AG09319 (cell line): ENCODE measurements around the gene SLC26A11.

ENCODE experiments used
- DNase-seq: peaks from one replicate; pipeline ENCODE4 v3.0.0-alpha.2; 2010; ENCODE audit warnings: low read depth; ENCODE audit errors: extremely low read depth
- TF ChIP-seq, protein P1 (sequence below): IDR thresholded peaks from 2 replicates; pipeline ENCODE4 v1.5.1; 2011; ENCODE audit warnings: low read depth, mild to moderate bottlenecking, inconsistent platforms, low read length, moderate library complexity

The SLC26A11 gene

DNA sequence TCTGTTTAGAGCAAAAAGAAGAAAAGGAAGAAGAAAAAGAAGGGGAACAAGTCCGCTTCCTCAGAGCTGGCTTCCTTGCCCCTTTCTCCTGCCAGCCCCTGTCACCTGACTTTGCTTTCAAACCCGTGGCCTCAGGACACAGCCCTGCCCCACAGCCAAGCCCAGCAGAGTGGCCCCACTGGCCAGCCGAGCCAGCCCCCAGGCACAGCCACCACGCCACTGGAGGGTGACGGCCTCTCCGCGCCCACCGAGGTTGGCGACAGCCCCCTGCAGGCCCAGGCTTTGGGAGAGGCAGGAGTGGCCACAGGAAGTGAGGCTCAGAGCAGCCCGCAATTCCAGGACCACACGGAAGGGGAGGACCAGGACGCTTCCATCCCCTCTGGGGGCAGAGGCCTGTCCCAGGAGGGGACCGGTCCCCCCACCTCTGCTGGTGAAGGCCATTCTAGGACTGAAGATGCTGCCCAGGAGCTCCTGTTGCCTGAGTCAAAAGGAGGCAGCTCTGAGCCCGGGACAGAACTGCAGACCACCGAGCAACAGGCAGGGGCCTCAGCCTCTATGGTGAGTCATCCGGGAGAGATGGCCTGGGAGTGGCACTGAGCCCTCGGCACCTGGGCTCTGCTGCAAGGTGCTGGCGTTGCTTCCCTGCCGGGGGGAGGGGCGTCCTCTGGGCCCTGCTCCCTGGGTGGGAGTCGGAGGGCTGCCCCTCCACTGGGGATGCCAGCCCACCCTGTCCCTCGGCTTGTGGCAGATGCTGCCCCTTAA lies 67.8 kb downstream of the SLC26A11 start:
- no peak for DNase-seq
- TF ChIP-seq, protein P1, sequence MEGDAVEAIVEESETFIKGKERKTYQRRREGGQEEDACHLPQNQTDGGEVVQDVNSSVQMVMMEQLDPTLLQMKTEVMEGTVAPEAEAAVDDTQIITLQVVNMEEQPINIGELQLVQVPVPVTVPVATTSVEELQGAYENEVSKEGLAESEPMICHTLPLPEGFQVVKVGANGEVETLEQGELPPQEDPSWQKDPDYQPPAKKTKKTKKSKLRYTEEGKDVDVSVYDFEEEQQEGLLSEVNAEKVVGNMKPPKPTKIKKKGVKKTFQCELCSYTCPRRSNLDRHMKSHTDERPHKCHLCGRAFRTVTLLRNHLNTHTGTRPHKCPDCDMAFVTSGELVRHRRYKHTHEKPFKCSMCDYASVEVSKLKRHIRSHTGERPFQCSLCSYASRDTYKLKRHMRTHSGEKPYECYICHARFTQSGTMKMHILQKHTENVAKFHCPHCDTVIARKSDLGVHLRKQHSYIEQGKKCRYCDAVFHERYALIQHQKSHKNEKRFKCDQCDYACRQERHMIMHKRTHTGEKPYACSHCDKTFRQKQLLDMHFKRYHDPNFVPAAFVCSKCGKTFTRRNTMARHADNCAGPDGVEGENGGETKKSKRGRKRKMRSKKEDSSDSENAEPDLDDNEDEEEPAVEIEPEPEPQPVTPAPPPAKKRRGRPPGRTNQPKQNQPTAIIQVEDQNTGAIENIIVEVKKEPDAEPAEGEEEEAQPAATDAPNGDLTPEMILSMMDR: no peak

DNA sequence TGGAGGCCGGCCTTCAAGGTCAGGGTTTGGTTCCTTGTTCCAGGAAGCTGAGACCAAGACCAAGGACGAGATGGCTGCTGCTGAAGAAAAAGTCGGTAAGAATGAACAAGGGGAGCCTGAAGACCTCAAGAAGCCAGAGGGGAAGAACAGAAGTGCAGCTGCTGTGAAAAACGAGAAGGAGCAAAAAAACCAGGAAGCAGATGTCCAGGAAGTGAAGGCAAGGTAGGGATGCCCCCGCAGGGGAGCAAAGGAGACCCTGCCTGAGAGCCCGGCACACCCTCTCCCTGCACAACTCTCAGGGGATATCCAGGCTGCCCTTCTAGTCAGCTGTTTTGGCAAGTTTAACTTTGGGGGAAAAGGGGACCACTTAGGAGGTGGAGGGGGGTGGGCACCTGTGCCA lies 69.4 kb downstream of the SLC26A11 start:
- TF ChIP-seq, protein P1: no peak
- DNase-seq: no peak

DNA sequence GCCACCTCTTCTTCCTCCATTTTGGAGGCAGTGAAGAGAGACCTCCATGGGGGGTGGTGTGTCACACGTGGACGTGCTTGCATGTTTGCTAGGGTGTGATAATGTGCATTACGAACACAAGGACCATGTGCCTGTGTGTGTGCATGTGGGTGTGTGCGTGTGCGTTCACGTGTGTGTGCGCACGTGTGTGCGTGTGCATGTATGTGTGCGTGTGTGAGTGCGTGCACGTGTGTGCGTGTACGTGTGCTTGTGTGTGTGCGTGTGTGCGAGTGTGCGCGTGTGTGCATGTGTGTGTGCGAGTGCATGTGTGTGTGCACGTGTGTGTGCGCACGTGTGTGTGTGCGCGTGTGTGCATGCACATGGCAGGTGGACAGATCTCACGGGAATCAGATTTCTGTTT lies 69.9 kb downstream of the SLC26A11 start:
- DNase-seq: no peak
- TF ChIP-seq, protein P1: no peak

DNA sequence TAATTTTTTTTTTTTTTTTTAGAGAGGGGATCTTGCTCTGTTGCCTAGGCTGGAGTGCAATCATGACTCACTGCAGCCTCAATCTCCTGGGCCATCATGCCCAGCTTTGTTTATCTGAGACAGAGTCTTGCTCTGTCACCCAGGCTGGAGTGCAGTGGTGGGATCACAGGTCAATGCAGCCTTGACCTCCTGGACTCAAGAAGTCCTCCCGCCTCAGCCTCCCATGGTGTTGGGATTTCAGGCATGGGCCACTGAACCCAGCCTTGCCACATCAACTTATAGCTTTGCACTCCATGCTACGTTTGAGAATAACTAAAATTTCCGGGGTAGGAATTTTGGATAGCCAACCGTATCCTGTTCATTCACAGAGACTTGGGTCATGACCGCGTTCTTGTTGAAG lies 71.0 kb downstream of the SLC26A11 start:
- DNase-seq: no peak
- TF ChIP-seq, protein P1: no peak

DNA sequence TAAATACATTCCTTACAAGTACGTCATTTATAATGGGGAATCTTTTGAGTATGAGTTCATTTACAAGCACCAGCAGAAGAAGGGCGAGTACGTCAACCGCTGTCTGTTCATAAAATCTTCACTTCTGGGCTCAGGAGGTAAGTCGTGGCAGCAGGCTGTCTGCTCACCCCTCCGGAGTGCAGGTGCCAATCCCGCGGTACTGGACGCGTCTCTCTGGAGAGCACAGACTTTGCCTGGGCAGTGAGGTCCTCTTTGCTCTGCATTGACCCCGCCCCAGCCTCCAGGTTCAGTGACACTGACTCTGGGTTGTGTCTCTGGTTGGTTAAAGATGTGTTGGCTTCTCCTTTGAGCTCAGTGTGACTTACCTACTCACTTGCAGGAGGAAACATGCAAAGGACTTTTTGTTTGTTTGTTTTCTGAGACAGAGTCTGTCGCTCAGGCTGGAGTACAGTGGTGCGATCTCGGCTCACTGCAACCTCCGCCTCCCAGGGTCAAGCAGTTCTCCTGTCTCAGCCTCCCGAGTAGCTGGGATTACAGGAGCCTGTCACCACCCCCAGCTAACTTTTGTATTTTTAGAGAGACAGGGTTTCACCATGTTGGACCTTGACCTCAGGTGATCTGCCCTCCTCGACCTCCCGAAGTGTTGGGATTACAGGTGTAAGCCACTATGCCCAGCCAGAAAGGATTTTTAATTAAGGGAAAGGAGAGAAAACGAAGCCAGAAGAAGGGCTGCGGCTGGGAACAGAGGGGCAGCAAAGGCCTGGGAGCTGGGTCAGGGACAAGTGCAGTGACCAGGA lies 71.7 kb downstream of the SLC26A11 start:
- no peak for DNase-seq
- TF ChIP-seq, protein P1: no peak

DNA sequence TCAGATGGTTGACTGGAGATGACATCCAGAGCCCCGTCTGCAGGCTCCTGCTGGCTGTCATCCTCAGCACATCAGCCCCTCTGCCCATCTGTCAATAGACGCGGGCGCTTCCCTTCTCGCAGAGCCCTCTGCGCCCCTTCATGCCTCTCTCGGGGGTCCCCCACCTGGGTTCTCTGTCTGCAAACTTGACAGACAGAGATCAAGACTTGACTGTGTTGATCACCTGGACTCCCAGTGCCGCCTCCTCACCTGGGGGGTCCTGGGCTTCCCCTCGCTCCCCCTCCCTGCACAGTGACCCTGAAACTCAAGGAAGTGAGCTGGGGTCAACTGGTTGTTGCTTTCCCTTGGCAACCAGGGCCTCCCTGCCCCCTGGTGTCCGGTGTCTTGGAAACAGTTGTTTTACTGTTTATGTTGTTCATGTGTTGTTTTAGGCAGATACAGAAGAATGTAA lies 72.3 kb downstream of the SLC26A11 start:
- no peak for DNase-seq

DNA sequence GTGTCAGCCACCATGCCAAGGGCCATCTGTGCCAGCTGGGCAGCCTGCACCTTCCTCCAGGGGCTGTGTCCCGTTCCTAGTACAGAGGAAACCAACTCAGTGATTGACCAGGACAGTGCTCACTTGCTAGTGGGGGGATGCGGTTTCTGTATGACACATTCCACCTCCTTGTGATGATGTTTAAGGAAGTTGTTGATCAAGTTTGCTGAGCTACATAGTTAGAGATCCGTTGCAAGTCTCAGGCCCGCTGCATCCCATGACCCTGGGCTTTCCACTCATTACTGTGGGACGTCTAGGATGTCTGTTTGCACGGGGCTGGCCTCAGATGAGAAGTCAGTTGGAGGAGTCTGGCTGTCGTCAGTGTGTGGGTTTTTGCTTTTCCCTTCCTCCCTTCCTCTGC lies 74.0 kb downstream of the SLC26A11 start:
- TF ChIP-seq, protein P1: no peak
- DNase-seq: no peak

More for the DNA sequence above, 72.3 kb downstream of the SLC26A11 start:
- TF ChIP-seq, protein P1: no peak; the same call in 1 of the 2 replicates
